HEK293T (cell line): ENCODE measurements around the gene RAPGEF5.

Experiments
- ARNT ChIP-seq: fragments of 450-650 bp; IDR thresholded peaks from 2 replicates; pipeline ENCODE4 v1.6.1; 2017; ENCODE audit warnings: mild to moderate bottlenecking
- BHLHE40 ChIP-seq: fragments of 450-650 bp; IDR thresholded peaks from 2 replicates; pipeline ENCODE4 v1.6.1; 2016; ENCODE audit warnings: mild to moderate bottlenecking, moderate library complexity, borderline replicate concordance
- ELF4 ChIP-seq: fragments of 450-650 bp; IDR thresholded peaks from 2 replicates; pipeline ENCODE4 v1.6.1; 2017; ENCODE audit warnings: antibody characterized with exemption
- FOXA1 ChIP-seq: fragments of 450-650 bp; IDR thresholded peaks from 2 replicates; pipeline ENCODE4 v1.6.1; 2016; ENCODE audit warnings: mild to moderate bottlenecking
- FOXK2 ChIP-seq: fragments of 450-650 bp; IDR thresholded peaks from 2 replicates; pipeline ENCODE4 v1.6.1; 2016; ENCODE audit warnings: mild to moderate bottlenecking
- FOXM1 ChIP-seq: fragments of 450-650 bp; IDR thresholded peaks from 2 replicates; pipeline ENCODE4 v1.6.1; 2017; ENCODE audit warnings: mild to moderate bottlenecking, borderline replicate concordance
- HDGF ChIP-seq: fragments of 450-650 bp; IDR thresholded peaks from 2 replicates; pipeline ENCODE4 v1.6.1; 2017; ENCODE audit warnings: antibody characterized with exemption, borderline replicate concordance
- L3MBTL2 ChIP-seq: fragments of 450-650 bp; conservative IDR thresholded peaks from 2 replicates; pipeline ENCODE4 v1.6.1; 2016; ENCODE audit warnings: mild to moderate bottlenecking
- NFRKB ChIP-seq: fragments of 450-650 bp; IDR thresholded peaks from 2 replicates; pipeline ENCODE4 v1.6.1; 2016; ENCODE audit warnings: mild to moderate bottlenecking, moderate library complexity
- PKNOX1 ChIP-seq: fragments of 450-650 bp; IDR thresholded peaks from 2 replicates; pipeline ENCODE4 v1.6.1; 2016
- SP1 ChIP-seq: fragments of 450-650 bp; IDR thresholded peaks from 2 replicates; pipeline ENCODE4 v1.6.1; 2017
- SUZ12 ChIP-seq: fragments of 450-650 bp; IDR thresholded peaks from 2 replicates; pipeline ENCODE4 v1.6.1; 2016; ENCODE audit warnings: mild to moderate bottlenecking
- TARDBP ChIP-seq: fragments of 450-650 bp; IDR thresholded peaks from 2 replicates; pipeline ENCODE4 v1.6.1; 2016
- ZNF384 ChIP-seq: fragments of 450-650 bp; IDR thresholded peaks from 2 replicates; pipeline ENCODE4 v1.6.1; 2016

GRCh38 chr7:22330903-22331302 lies 26.1 kb downstream of the RAPGEF5 start:
- TF ChIP-seq PKNOX1 (no peak), TARDBP (no peak), ZNF384 (no peak), ELF4 (no peak), SUZ12 (no peak), FOXA1 (no peak), HDGF (no peak), SP1 (no peak), BHLHE40 (no peak), ARNT (no peak), L3MBTL2 (no peak), FOXM1 (no peak), FOXK2 (no peak), NFRKB (no peak)
